Fibroblast of skin of left quadriceps (primary cell): ENCODE data around the gene PHF21B.

Experiments
- DNase-seq, 2 experiments: peaks; one replicate each; pipeline ENCODE4 v3.0.0-alpha.2; 2013; ENCODE audit warnings: low read depth in 2 of 2

PHF21B gene

GRCh38 chr22:44893731-44894080 is 116.1 kb downstream of the PHF21B start:
- no peak for DNase-seq

DNA sequence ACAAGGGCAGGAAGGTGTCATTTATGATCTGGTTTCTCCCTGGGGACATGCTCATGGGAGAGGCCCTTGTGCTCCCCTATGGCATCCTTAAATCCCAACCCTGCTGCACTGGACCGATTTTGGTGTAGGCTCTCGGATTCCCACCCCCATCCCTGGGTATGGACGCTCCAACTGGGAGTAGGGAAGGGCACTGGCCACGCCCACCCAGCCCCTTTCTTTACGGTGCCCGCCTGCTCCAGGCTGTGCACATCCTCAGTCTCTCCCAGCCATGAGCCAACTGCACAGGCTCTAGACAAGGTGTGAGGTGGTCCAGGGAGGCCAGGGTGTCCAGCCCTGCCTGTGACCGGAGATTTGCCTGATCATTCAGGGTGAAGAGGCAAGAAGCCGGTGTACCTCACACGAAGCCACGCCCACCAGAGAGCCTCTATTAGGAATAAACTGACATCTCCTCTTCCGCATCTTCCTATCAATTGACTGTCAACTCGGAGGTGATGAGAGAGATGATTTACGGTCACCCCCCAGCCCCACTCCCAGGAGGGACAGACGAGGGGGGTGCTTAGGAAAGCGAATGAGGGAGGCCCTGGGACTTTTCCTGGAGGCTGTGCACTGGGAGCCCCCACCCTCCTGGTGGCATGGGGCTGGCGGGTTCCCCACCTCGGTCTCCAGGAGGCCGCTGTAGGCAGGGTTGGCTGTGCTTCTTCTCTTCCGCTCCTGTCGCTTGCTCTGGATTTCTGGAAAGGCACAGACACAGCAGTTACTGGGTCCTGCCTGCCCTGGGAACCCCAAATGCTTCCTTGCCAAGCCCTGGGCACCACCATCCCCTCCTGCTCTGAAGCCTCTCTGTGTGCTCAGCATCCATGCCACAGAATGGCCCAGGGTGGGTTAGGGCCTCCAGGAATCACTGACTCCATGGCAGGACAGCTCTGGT is 116.7 kb downstream of the PHF21B start:
- DNase-seq = no peak

DNA sequence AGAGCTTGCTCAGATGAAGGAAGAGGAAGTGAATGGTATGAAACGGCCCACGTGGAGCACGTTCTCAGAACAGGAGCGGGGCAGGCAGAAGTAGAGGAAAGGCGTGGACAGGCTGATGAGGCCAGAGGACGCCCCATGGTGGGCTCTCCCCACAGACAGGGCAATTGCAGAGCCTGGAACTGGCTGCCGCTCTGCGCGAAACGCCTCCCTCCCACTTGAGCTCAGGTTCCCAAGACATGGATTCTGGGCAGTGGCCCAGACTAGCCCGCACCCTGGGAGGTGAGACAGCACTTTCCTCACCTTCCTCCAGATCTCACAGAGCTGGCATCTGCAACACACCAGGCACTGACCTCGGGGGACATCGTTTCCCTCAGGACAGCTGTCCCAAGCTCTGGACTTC is 117.6 kb downstream of the PHF21B start:
- no peak for DNase-seq

GRCh38 chr22:44891791-44892190 is 118.0 kb downstream of the PHF21B start:
- no peak for DNase-seq

DNA sequence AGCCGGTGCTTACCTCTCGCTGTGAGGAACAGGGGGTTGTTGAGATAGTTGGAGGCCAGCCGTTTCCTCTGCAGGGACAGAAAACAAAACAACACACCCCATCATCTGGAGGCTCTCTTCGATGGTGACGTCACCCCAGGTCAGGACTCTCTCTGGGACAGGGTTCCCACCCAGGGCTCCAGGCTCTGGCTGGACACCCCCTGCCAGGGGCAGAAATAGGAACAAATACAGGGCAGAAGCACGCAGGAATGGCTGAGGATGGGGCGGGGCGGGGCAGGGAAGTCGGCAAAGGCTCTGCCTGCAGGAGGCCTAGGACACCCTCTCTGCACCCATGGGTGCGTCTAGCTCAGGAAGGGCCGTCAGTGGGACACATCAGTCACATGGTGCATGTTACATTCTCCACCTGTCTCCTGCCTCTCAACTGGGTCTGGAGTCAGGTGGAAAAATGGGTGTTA is 118.5 kb downstream of the PHF21B start:
- DNase-seq = no peak

GRCh38 chr22:44890416-44891292 is 119.2 kb downstream of the PHF21B start:
- no peak for DNase-seq

DNA sequence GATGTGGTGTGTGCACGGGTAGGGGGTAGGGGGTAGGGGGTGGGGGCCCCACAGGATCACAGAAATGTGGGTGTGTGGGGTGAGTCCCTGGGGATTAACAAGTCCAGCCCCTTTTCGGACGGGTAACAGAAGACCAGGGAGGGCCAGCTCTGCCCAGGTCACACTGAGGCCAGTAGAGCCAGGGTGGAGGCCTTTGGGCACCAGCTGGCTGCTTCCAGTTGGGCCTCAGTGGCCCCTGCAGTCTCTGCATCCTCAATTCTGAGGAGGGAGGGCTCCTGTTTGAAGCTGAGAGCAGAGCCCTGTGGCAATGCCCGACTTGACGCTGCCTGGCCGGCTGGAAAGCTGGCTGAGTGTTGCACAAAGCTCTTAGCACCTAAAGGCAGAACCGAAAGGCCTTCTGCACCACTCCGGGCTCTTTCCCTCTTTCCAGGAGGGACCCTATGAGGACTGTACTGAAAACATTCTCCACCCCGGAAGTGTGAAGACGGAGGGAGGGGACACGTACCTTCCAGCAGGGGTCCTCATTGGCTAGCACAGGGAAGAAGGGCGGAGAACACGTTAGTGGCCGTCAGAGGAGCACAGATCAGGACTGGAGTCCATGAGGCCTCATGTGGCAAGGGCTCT is 120.4 kb downstream of the PHF21B start:
- DNase-seq = no peak

- no peak for DNase-seq
Measured at GRCh38 chr22:44888491-44889254, 121.1 kb downstream of the PHF21B start.

GRCh38 chr22:44887941-44888366 is 121.9 kb downstream of the PHF21B start:
- no peak for DNase-seq

- DNase-seq = no peak
Measured at GRCh38 chr22:44885806-44886360, 123.9 kb downstream of the PHF21B start.

- no peak for DNase-seq
Measured at GRCh38 chr22:44884968-44885805, 124.6 kb downstream of the PHF21B start.

- no peak for DNase-seq
Measured at GRCh38 chr22:44884562-44884961, 125.2 kb downstream of the PHF21B start.

- no peak for DNase-seq
Measured at GRCh38 chr22:44883011-44883421, 126.8 kb downstream of the PHF21B start.

DNA sequence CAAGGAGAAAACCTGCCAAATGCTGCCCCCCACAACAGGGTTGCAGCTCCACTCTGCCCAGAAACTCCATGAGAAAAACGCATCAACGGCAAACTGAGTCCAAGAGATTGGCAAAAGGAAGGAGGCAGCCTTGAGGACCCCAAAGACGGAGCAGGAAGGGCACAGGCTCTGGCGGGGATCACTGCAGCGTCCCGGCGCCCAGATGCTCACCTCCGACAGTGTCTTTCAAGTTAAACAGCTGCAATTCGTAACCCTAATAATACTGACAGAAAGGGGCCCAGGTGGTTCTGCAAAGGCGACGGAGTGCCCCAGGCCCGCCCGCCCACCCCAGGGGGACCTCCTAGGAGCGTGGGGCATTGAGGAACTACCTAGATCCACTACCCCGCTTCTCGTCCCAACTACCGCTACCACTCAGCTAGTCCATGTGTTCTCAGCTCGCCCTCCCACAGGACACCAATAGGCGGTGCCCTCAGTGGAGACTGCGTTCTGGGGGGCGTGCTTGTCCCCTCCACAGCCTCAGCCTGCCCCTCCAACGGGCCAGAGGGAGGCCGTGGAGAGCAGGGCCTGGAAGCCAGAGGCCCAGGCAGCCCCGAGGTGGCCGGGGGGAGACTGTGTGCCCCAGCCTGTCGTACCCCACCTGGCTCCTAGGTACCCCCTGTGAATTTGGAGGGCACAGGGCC is 127.4 kb downstream of the PHF21B start:
- DNase-seq = no peak

GRCh38 chr22:44881624-44882023 is 128.2 kb downstream of the PHF21B start:
- no peak for DNase-seq

GRCh38 chr22:44880610-44881290 is 129.1 kb downstream of the PHF21B start:
- no peak for DNase-seq

DNA sequence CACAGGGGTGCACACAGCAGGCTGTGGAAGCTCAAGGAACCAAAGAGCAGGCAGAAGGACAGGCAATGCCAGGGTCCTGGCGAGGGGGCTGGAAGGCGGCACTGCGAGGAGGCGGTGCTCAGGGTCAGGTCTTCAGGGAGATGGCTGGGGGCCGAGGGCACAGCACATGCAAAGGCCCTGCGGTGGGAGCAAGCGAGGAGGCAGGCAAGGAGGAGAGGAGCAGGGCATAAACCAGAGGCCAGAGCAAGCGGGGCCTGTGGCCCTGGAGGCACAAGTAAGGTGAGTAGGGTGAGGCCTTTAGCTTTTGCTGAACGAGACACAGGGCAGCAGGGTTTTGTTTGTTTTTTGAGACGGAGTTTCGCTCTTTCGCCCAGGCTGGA is 130.5 kb downstream of the PHF21B start:
- DNase-seq = no peak

- no peak for DNase-seq
Measured at GRCh38 chr22:44878483-44879300, 131.1 kb downstream of the PHF21B start.
